Measurements from ENCODE around the gene SPATC1L.

GRCh38 chr21:46215436-46216131 lies 31.3 kb upstream of the SPATC1L start:
- no peak for TF ChIP-seq CTCF (IDR thresholded peaks at IDR 0.05; ENCODE audit: low read depth, low read length)
- TF ChIP-seq MAX (IDR thresholded peaks at IDR 0.05; ENCODE audit: low read depth, low read length): no peak

Measured in NB4 (cell line).